ENCODE results near the gene NUP58. TPM values are rescaled to one million over a fixed set of nuclear protein-coding genes. Genes with fewer than 3 reads are reported as not detected.

Gene NUP58
- total RNA-seq, 2 experiments from 2014 or later = 140 to 171 TPM

DNA sequence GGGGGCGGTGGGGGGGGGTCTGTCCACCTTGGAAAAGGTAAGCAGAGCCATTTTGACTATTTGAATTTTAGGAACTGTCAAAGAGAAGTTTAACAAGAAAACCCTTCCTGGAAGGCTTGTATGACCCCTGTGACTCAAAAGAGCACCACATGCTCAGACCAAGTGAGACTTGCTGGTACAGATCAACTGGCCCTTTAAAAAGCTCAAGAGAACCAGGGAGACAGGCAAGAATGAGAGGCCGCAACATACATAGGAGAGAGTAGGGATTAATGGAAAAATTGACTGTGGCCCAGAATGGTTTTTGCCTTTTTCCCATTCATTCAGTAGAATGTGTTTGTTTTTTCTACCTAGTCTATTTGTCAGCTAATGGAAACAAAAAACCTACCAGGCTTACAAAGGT, 44.2 kb downstream of the NUP58 start:
- no peaks in the 10 kb centered on the region for H3K4me1 Mint-ChIP-seq (ENCODE audit: low read depth)
- TF ChIP-seq, protein P1, sequence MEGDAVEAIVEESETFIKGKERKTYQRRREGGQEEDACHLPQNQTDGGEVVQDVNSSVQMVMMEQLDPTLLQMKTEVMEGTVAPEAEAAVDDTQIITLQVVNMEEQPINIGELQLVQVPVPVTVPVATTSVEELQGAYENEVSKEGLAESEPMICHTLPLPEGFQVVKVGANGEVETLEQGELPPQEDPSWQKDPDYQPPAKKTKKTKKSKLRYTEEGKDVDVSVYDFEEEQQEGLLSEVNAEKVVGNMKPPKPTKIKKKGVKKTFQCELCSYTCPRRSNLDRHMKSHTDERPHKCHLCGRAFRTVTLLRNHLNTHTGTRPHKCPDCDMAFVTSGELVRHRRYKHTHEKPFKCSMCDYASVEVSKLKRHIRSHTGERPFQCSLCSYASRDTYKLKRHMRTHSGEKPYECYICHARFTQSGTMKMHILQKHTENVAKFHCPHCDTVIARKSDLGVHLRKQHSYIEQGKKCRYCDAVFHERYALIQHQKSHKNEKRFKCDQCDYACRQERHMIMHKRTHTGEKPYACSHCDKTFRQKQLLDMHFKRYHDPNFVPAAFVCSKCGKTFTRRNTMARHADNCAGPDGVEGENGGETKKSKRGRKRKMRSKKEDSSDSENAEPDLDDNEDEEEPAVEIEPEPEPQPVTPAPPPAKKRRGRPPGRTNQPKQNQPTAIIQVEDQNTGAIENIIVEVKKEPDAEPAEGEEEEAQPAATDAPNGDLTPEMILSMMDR (IDR thresholded peaks at IDR 0.05) = no peak
- POLR2A ChIA-PET = no interaction called here
- H3K9me3 Mint-ChIP-seq = no peaks in the 10 kb centered on the region
- DNase-seq = no peak
- H3K36me3 Mint-ChIP-seq (ENCODE audit: low read depth) = peaks cover 15% of the 10 kb centered on the region
- CTCF ChIA-PET = interaction anchor here (1.1 kb wide), 1 partner anchor 69 kb away, joined by 3 read pairs; no protein-coding TSS in a partner anchor
- no peaks in the 10 kb centered on the region for H3K27me3 Mint-ChIP-seq
- no peak for ATAC-seq
- no peak overlapping the region for H3K4me3 Mint-ChIP-seq
- intact Hi-C loops (cut with micrococcal nuclease) = no loop called here
- no peak overlapping the region for H3K27ac Mint-ChIP-seq

DNA sequence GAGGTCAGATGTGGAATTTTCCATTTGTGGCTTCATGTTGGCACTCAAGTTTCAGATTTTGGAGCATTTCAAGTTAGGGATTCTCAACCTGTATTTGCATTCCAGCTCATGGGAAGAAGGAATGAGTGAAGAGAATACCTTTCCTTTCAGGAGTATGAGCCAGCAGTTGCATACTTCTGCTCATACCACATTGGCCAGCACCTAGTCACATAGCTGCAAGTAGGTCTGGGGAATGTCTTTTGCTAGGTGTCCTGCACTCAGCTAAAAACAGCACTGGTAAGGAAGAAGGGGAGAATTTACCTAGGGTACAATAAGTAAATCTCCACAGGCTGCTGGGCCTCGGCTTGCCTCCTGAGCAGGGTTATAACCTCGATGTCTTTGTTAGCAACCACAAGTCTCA, 45.7 kb downstream of the NUP58 start:
- CTCF ChIA-PET = interaction anchor here (0.6 kb wide), 1 partner anchor 766 kb away, joined by 3 read pairs; no protein-coding TSS in a partner anchor
- intact Hi-C loops (cut with micrococcal nuclease) = no loop called here
- TF ChIP-seq, protein P1 (IDR thresholded peaks at IDR 0.05) = no peak
- H3K4me3 Mint-ChIP-seq = no peak overlapping the region
- H3K9me3 Mint-ChIP-seq = no peaks in the 10 kb centered on the region
- no peaks in the 10 kb centered on the region for H3K27me3 Mint-ChIP-seq
- H3K27ac Mint-ChIP-seq = no peak overlapping the region
- peaks cover 11% of the 10 kb centered on the region for H3K36me3 Mint-ChIP-seq (ENCODE audit: low read depth)
- POLR2A ChIA-PET = interaction anchor here (0.6 kb wide), 1 partner anchor 25 kb away, joined by 3 read pairs; no protein-coding TSS in a partner anchor
- DNase-seq = no peak
- ATAC-seq = no peak
- H3K4me1 Mint-ChIP-seq (ENCODE audit: low read depth) = no peaks in the 10 kb centered on the region

DNA sequence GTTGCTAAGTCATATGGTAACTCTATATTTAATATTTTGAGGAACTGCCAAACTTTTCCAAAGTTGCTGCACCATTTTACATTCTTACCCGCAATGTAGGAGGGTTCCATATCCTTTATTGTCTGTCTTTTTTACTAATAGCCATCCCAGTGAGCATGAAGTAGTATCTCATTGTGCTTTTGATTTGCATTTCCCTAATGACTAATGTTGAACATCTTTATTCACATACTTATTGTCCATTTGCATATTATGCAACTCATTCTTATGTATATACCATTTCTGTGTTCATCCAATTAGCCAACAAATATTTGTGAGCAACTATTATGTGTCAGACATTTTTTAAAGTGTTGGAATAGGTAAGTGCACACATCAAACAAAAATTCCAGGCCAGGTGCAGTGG, 50.0 kb downstream of the NUP58 start:
- ChIA-PET POLR2A (no interaction called here), CTCF (no interaction called here)
- H3K36me3 Mint-ChIP-seq (ENCODE audit: low read depth) = no peaks in the 10 kb centered on the region
- ATAC-seq (no peak), DNase-seq (no peak)
- TF ChIP-seq, protein P1 (IDR thresholded peaks at IDR 0.05) = no peak
- no peaks in the 10 kb centered on the region for H3K4me1 Mint-ChIP-seq (ENCODE audit: low read depth)
- intact Hi-C loops (cut with micrococcal nuclease) = no loop called here
- H3K27ac Mint-ChIP-seq = no peak overlapping the region
- H3K27me3 Mint-ChIP-seq = peaks cover 13% of the 10 kb centered on the region
- H3K9me3 Mint-ChIP-seq = no peaks in the 10 kb centered on the region
- H3K4me3 Mint-ChIP-seq = no peak overlapping the region

DNA sequence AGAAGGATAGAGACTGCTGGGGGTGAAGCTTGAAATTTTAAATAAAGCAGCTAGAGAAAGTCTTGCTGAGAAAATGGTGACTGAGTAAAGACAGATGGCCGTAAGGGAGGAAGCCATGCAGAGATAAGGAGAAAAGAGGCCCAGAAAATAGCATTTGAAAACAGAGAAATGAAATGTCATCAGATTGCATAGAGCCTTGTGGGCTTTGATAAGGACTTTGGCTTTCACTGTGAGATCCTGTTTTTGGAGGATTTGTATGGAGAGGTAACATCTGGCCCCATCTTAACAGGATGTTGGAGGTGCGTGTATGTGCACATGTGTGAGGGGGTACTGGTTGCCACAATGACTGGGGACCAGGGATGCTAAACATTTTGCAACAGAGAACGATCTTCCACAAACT, 50.8 kb downstream of the NUP58 start:
- intact Hi-C loops (cut with micrococcal nuclease) = no loop called here
- no peaks in the 10 kb centered on the region for H3K36me3 Mint-ChIP-seq (ENCODE audit: low read depth)
- H3K27me3 Mint-ChIP-seq = peaks cover 15% of the 10 kb centered on the region
- H3K4me1 Mint-ChIP-seq (ENCODE audit: low read depth) = no peaks in the 10 kb centered on the region
- POLR2A ChIA-PET = no interaction called here
- no peak for ATAC-seq
- no peak overlapping the region for H3K4me3 Mint-ChIP-seq
- CTCF ChIA-PET = no interaction called here
- DNase-seq = no peak
- H3K9me3 Mint-ChIP-seq = no peaks in the 10 kb centered on the region
- TF ChIP-seq, protein P1 (IDR thresholded peaks at IDR 0.05) = no peak
- no peak overlapping the region for H3K27ac Mint-ChIP-seq

DNA sequence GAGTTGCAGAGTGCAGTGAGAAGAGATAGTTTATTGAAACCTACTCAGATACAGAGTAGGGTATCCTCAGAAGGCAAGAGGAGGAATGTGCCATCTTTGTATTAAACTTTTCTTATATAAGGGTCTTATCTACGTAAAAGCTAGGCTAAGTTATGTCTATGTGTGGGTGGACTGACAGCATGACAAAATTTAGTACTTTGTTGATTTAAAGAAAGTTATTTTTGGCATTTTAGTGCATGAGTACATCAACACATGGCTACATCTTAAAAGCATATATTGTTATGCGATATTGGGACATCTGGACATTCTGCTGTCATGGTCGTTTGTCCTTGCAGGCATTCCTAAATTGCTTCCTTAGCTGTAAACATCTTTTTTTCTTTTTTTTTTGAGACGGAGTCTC, 51.4 kb downstream of the NUP58 start:
- DNase-seq (no peak), ATAC-seq (no peak)
- Mint-ChIP-seq H3K4me3 (no peak overlapping the region), H3K4me1 (ENCODE audit: low read depth) (no peaks in the 10 kb centered on the region), H3K36me3 (ENCODE audit: low read depth) (no peaks in the 10 kb centered on the region), H3K27me3 (peaks cover 15% of the 10 kb centered on the region), H3K27ac (no peak overlapping the region), H3K9me3 (no peaks in the 10 kb centered on the region)
- ChIA-PET POLR2A (no interaction called here), CTCF (no interaction called here)
- TF ChIP-seq, protein P1 (IDR thresholded peaks at IDR 0.05) = no peak
- intact Hi-C loops (cut with micrococcal nuclease) = no loop called here
